Measurements from ENCODE around the gene NBDY. TPM values are rescaled to one million over a fixed set of nuclear protein-coding genes. Genes with fewer than 3 reads are reported as not detected.

The NBDY gene
- polyA plus RNA-seq, 1 donor (not counting 4 experiments of a cell fraction or from before 2014, with no cell fraction given), result 41.1 TPM

GRCh38 chrX:56800307-56800706 lies 71.3 kb downstream of the NBDY start:
- H3K79me2 ChIP-seq (ENCODE audit: control insufficient read depth, insufficient read depth, low read length), result no peaks in the 10 kb centered on the region
- H3K27ac ChIP-seq (ENCODE audit: control insufficient read depth, insufficient read depth, low read length), result no peak overlapping the region
- peaks cover 0 to 2% of the 10 kb centered on the region in 2 experiments for H3K36me3 ChIP-seq (ENCODE audit: control insufficient read depth in 2 of 2, extremely low read depth in 1 of 2, insufficient read depth in 2 of 2, low read length in 2 of 2)
- no peak overlapping the region for H2AFZ ChIP-seq (ENCODE audit: control insufficient read depth, low read length)
- no peaks in the 10 kb centered on the region for H4K20me1 ChIP-seq (ENCODE audit: control insufficient read depth, extremely low read depth, insufficient read depth, low read length)
- TF ChIP-seq, protein P1, sequence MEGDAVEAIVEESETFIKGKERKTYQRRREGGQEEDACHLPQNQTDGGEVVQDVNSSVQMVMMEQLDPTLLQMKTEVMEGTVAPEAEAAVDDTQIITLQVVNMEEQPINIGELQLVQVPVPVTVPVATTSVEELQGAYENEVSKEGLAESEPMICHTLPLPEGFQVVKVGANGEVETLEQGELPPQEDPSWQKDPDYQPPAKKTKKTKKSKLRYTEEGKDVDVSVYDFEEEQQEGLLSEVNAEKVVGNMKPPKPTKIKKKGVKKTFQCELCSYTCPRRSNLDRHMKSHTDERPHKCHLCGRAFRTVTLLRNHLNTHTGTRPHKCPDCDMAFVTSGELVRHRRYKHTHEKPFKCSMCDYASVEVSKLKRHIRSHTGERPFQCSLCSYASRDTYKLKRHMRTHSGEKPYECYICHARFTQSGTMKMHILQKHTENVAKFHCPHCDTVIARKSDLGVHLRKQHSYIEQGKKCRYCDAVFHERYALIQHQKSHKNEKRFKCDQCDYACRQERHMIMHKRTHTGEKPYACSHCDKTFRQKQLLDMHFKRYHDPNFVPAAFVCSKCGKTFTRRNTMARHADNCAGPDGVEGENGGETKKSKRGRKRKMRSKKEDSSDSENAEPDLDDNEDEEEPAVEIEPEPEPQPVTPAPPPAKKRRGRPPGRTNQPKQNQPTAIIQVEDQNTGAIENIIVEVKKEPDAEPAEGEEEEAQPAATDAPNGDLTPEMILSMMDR (optimal IDR thresholded peaks at IDR 0.05 in 1 of 3, IDR thresholded peaks at IDR 0.05 in 1 of 3, conservative IDR thresholded peaks at IDR 0.05 in 1 of 3; ENCODE audit: extremely low read depth in 1 of 3, insufficient read depth in 2 of 3, low read length in 3 of 3), result no peak
- TF ChIP-seq EZH2 (IDR thresholded peaks at IDR 0.05; ENCODE audit: low read length), result no peak
- no peaks in the 10 kb centered on the region for H3K27me3 ChIP-seq (ENCODE audit: control insufficient read depth, extremely low read depth, insufficient read depth, low read length)
- no peaks in the 10 kb centered on the region for H3K9me1 ChIP-seq (ENCODE audit: control insufficient read depth, extremely low read depth, insufficient read depth, low read length)
- H3K4me3 ChIP-seq (ENCODE audit: control insufficient read depth in 2 of 3, extremely low read depth in 1 of 3, insufficient read depth in 2 of 3, low read depth in 1 of 3, low read length in 3 of 3), result no peak overlapping the region
- peaks cover 8% of the 10 kb centered on the region for H3K4me1 ChIP-seq (ENCODE audit: control insufficient read depth, extremely low read depth, insufficient read depth, low read length)
- FAIRE-seq (no peak), DNase-seq (ENCODE audit: low read depth, low spot score) (no peak)
- dilution Hi-C loops (cut with MboI; ENCODE audit: extremely low pct_ligation_motif_present, low sequenced_read_pairs), result no loop called here
- H3K4me2 ChIP-seq (ENCODE audit: control insufficient read depth, extremely low read depth, insufficient read depth, low read depth, low read length), result no peak overlapping the region
- H3K9ac ChIP-seq (ENCODE audit: control insufficient read depth, extremely low read depth, insufficient read depth, low read length), result no peak overlapping the region
- H3K9me3 ChIP-seq (ENCODE audit: control insufficient read depth, low read depth, low read length), result no peaks in the 10 kb centered on the region

- TF ChIP-seq, protein P1 (optimal IDR thresholded peaks at IDR 0.05 in 1 of 3, IDR thresholded peaks at IDR 0.05 in 1 of 3, conservative IDR thresholded peaks at IDR 0.05 in 1 of 3; ENCODE audit: extremely low read depth in 1 of 3, insufficient read depth in 2 of 3, low read length in 3 of 3), result no peak
- TF ChIP-seq EZH2 (IDR thresholded peaks at IDR 0.05; ENCODE audit: low read length), result no peak
- no peak overlapping the region for H3K4me2 ChIP-seq (ENCODE audit: control insufficient read depth, extremely low read depth, insufficient read depth, low read depth, low read length)
- no peak overlapping the region for H3K27ac ChIP-seq (ENCODE audit: control insufficient read depth, insufficient read depth, low read length)
- peaks cover 8% of the 10 kb centered on the region for H3K4me1 ChIP-seq (ENCODE audit: control insufficient read depth, extremely low read depth, insufficient read depth, low read length)
- H3K79me2 ChIP-seq (ENCODE audit: control insufficient read depth, insufficient read depth, low read length), result no peaks in the 10 kb centered on the region
- no peaks in the 10 kb centered on the region for H4K20me1 ChIP-seq (ENCODE audit: control insufficient read depth, extremely low read depth, insufficient read depth, low read length)
- peaks cover 0 to 2% of the 10 kb centered on the region in 2 experiments for H3K36me3 ChIP-seq (ENCODE audit: control insufficient read depth in 2 of 2, extremely low read depth in 1 of 2, insufficient read depth in 2 of 2, low read length in 2 of 2)
- H3K4me3 ChIP-seq (ENCODE audit: control insufficient read depth in 2 of 3, extremely low read depth in 1 of 3, insufficient read depth in 2 of 3, low read depth in 1 of 3, low read length in 3 of 3), result no peak overlapping the region
- H3K9me3 ChIP-seq (ENCODE audit: control insufficient read depth, low read depth, low read length), result no peaks in the 10 kb centered on the region
- no peak for FAIRE-seq
- DNase-seq (ENCODE audit: low read depth, low spot score), result no peak
- H2AFZ ChIP-seq (ENCODE audit: control insufficient read depth, low read length), result no peak overlapping the region
- H3K27me3 ChIP-seq (ENCODE audit: control insufficient read depth, extremely low read depth, insufficient read depth, low read length), result no peaks in the 10 kb centered on the region
- dilution Hi-C loops (cut with MboI; ENCODE audit: extremely low pct_ligation_motif_present, low sequenced_read_pairs), result no loop called here
- H3K9ac ChIP-seq (ENCODE audit: control insufficient read depth, extremely low read depth, insufficient read depth, low read length), result no peak overlapping the region
- no peaks in the 10 kb centered on the region for H3K9me1 ChIP-seq (ENCODE audit: control insufficient read depth, extremely low read depth, insufficient read depth, low read length)
Measured at GRCh38 chrX:56800801-56801200, 71.8 kb downstream of the NBDY start.

Data from keratinocyte (primary cell).